KOPT-K1 (cell line): ENCODE results near the gene RAB20.

ENCODE experiments used
- H3K27ac ChIP-seq: fragments of 200-600 bp; sonication (generic); 2 replicates; pipeline ENCODE4 v1.5.1; 2016; ENCODE audit warnings: antibody characterized with exemption, mild to moderate bottlenecking, low read depth, low read length; ENCODE audit not compliant: poor library complexity, severe bottlenecking
- H3K36me3 ChIP-seq: fragments of 200-600 bp; sonication (generic); 2 replicates; pipeline ENCODE4 v1.5.1; 2017; ENCODE audit warnings: antibody characterized with exemption, mild to moderate bottlenecking, low read length, moderate library complexity; ENCODE audit not compliant: insufficient read depth
- H3K9me3 ChIP-seq: fragments of 200-600 bp; sonication (generic); 2 replicates; pipeline ENCODE4 v1.5.1; 2017; ENCODE audit warnings: antibody characterized with exemption, low read length, mild to moderate bottlenecking; ENCODE audit not compliant: insufficient read depth, poor library complexity, severe bottlenecking

The RAB20 gene

GRCh38 chr13:110531671-110532083, 29.8 kb downstream of the RAB20 start:
- no peaks in the 10 kb centered on the region for H3K36me3 ChIP-seq
- no peaks in the 10 kb centered on the region for H3K9me3 ChIP-seq
- H3K27ac ChIP-seq, result no peak overlapping the region

- Histone ChIP-seq H3K36me3 (no peaks in the 10 kb centered on the region), H3K9me3 (no peaks in the 10 kb centered on the region), H3K27ac (no peak overlapping the region)
These were observed 30.4 kb downstream of the RAB20 start for GRCh38 chr13:110531100-110531499.

- H3K36me3 ChIP-seq, result no peaks in the 10 kb centered on the region
- no peak overlapping the region for H3K27ac ChIP-seq
- peaks cover 8% of the 10 kb centered on the region for H3K9me3 ChIP-seq
These were observed 31.8 kb downstream of the RAB20 start for GRCh38 chr13:110529522-110530311.

- no peak overlapping the region for H3K27ac ChIP-seq
- peaks cover 8% of the 10 kb centered on the region for H3K9me3 ChIP-seq
- H3K36me3 ChIP-seq, result no peaks in the 10 kb centered on the region
These were observed 32.6 kb downstream of the RAB20 start for GRCh38 chr13:110528911-110529310.

- Histone ChIP-seq H3K36me3 (no peaks in the 10 kb centered on the region), H3K27ac (no peak overlapping the region), H3K9me3 (peaks cover 8% of the 10 kb centered on the region)
These were observed 33.2 kb downstream of the RAB20 start for GRCh38 chr13:110528371-110528770.

- Histone ChIP-seq H3K9me3 (peaks cover 8% of the 10 kb centered on the region), H3K36me3 (no peaks in the 10 kb centered on the region), H3K27ac (no peak overlapping the region)
These were observed 35.9 kb downstream of the RAB20 start for GRCh38 chr13:110525328-110526319.

GRCh38 chr13:110524541-110525257, 36.8 kb downstream of the RAB20 start:
- no peaks in the 10 kb centered on the region for H3K36me3 ChIP-seq
- no peak overlapping the region for H3K27ac ChIP-seq
- peaks cover 8% of the 10 kb centered on the region for H3K9me3 ChIP-seq

GRCh38 chr13:110523838-110524540, 37.5 kb downstream of the RAB20 start:
- no peak overlapping the region for H3K27ac ChIP-seq
- peaks cover 8% of the 10 kb centered on the region for H3K9me3 ChIP-seq
- no peaks in the 10 kb centered on the region for H3K36me3 ChIP-seq

- peaks cover 8% of the 10 kb centered on the region for H3K9me3 ChIP-seq
- H3K36me3 ChIP-seq, result no peaks in the 10 kb centered on the region
- H3K27ac ChIP-seq, result no peak overlapping the region
These were observed 38.3 kb downstream of the RAB20 start for GRCh38 chr13:110523180-110523579.

GRCh38 chr13:110522721-110523120, 38.8 kb downstream of the RAB20 start:
- H3K9me3 ChIP-seq, result peaks cover 8% of the 10 kb centered on the region
- H3K36me3 ChIP-seq, result no peaks in the 10 kb centered on the region
- no peak overlapping the region for H3K27ac ChIP-seq

GRCh38 chr13:110521946-110522345, 39.6 kb downstream of the RAB20 start:
- no peak overlapping the region for H3K27ac ChIP-seq
- no peaks in the 10 kb centered on the region for H3K36me3 ChIP-seq
- H3K9me3 ChIP-seq, result peaks cover 8% of the 10 kb centered on the region

- Histone ChIP-seq H3K27ac (no peak overlapping the region), H3K36me3 (no peaks in the 10 kb centered on the region), H3K9me3 (peaks cover 8% of the 10 kb centered on the region)
These were observed 40.2 kb downstream of the RAB20 start for GRCh38 chr13:110521296-110521680.

- H3K27ac ChIP-seq, result no peak overlapping the region
- no peaks in the 10 kb centered on the region for H3K36me3 ChIP-seq
- H3K9me3 ChIP-seq, result peaks cover 4% of the 10 kb centered on the region
These were observed 40.9 kb downstream of the RAB20 start for GRCh38 chr13:110520431-110521295.

- Histone ChIP-seq H3K36me3 (no peaks in the 10 kb centered on the region), H3K9me3 (no peaks in the 10 kb centered on the region), H3K27ac (no peak overlapping the region)
These were observed 42.0 kb downstream of the RAB20 start for GRCh38 chr13:110519506-110519905.
